Smooth muscle cell (in vitro differentiated cells): ENCODE data around the gene PPP6R2. TPM values are rescaled to one million over a fixed set of nuclear protein-coding genes. Genes with fewer than 3 reads are reported as not detected.

Experiments
- DNase-seq: peaks from one replicate; lab custom pipeline; 2025; ENCODE audit not compliant: unreplicated experiment; lab: John Stamatoyannopoulos, UW
- H2AFZ ChIP-seq: fragments of 200-600 bp; sonication (generic); 2 replicates; pipeline ENCODE4 v1.6.0; 2016; ENCODE audit warnings: antibody characterized with exemption, low read depth, mild to moderate bottlenecking
- H3F3A ChIP-seq: fragments of 200-600 bp; sonication (generic); 2 replicates; pipeline ENCODE4 v1.6.0; 2017; ENCODE audit warnings: antibody characterized with exemption, low read depth
- H3K27ac ChIP-seq: fragments of 200-600 bp; sonication (generic); 2 replicates; pipeline ENCODE4 v1.5.1; 2016; ENCODE audit warnings: low read depth, mild to moderate bottlenecking
- H3K27me3 ChIP-seq: fragments of 200-600 bp; sonication (generic); 2 replicates; pipeline ENCODE4 v1.6.1; 2016; ENCODE audit warnings: low read depth, mild to moderate bottlenecking
- H3K36me3 ChIP-seq: fragments of 200-600 bp; sonication (generic); 2 replicates; pipeline ENCODE4 v1.5.1; 2016; ENCODE audit warnings: low read depth
- H3K4me1 ChIP-seq: fragments of 200-600 bp; sonication (generic); 2 replicates; pipeline ENCODE4 v1.5.1; 2016; ENCODE audit warnings: low read depth
- H3K4me2 ChIP-seq: fragments of 200-600 bp; sonication (generic); 2 replicates; pipeline ENCODE4 v1.6.0; 2016; ENCODE audit warnings: mild to moderate bottlenecking
- H3K4me3 ChIP-seq: fragments of 200-600 bp; sonication (generic); 2 replicates; pipeline ENCODE4 v1.5.1; 2016; ENCODE audit warnings: mild to moderate bottlenecking
- H3K79me2 ChIP-seq: fragments of 200-600 bp; sonication (generic); 2 replicates; pipeline ENCODE4 v1.6.0; 2016; ENCODE audit warnings: low read depth, mild to moderate bottlenecking
- H3K9ac ChIP-seq: fragments of 200-600 bp; sonication (generic); 2 replicates; pipeline ENCODE4 v1.6.0; 2016; ENCODE audit warnings: low read depth
- H3K9me3 ChIP-seq: fragments of 200-600 bp; sonication (generic); replicated peaks from 2 replicates; pipeline ENCODE4 v1.5.1; 2016; ENCODE audit warnings: low read depth
- H4K20me1 ChIP-seq: fragments of 200-600 bp; sonication (generic); 2 replicates; pipeline ENCODE4 v1.6.0; 2016; ENCODE audit warnings: low read depth
- WGBS: methylation state at CpG from one replicate; pipeline ENCODE4 v1.1.7; 2016; ENCODE audit warnings: low lambda C conversion rate; 5-methylcytosine and 5-hydroxymethylcytosine counted together
- polyA plus RNA-seq: library from polyadenylated mRNA; unstranded; fragments of >200 nt; fragmentation: Nextera tagmentation; extraction: Ambion mirVana; gene quantifications from 2 replicates; pipeline ENCODE4 v1.2.1, GENCODE V29; 2016
- total RNA-seq: library from RNA; depleted of rRNA; stranded (reverse); fragments of >200 nt; gene quantifications from 2 replicates; pipeline ENCODE4 v1.2.3, GENCODE V29; 2014
- TF ChIP-seq, protein P1 (sequence below): fragments of 200-600 bp; sonication (generic); IDR thresholded peaks from 2 replicates; pipeline ENCODE4 v1.5.1; 2017; ENCODE audit warnings: borderline replicate concordance, mild to moderate bottlenecking, antibody characterized with exemption; ENCODE audit not compliant: insufficient read depth, poor library complexity, severe bottlenecking

Gene PPP6R2
- total and polyA plus RNA-seq, 2 experiments from 2014 or later: 24.6 to 36.3 TPM

DNA sequence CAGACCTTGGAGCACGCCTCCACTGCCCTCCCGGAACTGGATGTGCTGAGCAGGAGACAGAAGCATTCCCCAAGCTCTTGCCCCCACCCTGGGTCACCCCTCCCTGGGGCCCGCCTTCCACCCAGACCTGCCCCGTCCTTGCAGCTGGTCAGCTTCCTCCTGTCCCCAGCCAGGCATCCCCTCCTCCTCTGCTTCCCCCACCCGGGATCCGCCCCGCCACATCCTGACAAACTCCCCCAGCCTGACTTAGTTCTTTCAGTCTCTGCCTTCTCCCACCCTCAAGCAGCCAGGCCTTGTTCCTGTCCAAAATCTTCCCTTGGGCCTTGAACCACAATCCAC is 34.6 kb upstream of the PPP6R2 start:
- DNase-seq: peak; percentile 35
- peaks cover 34% of the 10 kb centered on the region for H3K79me2 ChIP-seq
- peaks cover 20% of the 10 kb centered on the region for H3K4me1 ChIP-seq
- WGBS: 6% methylated on average over 2 of the region's 7 CpGs
- no peaks in the 10 kb centered on the region for H3K27me3 ChIP-seq
- H3F3A ChIP-seq: peaks cover 25% of the 10 kb centered on the region
- peak overlapping the region; percentile 76 for H3K27ac ChIP-seq
- H3K4me2 ChIP-seq: peak overlapping the region; percentile 64
- no peak overlapping the region for H3K9ac ChIP-seq
- peaks cover 17% of the 10 kb centered on the region for H4K20me1 ChIP-seq
- no peaks in the 10 kb centered on the region for H3K36me3 ChIP-seq
- H3K9me3 ChIP-seq: no peaks in the 10 kb centered on the region
- no peak overlapping the region for H2AFZ ChIP-seq
- TF ChIP-seq, protein P1, sequence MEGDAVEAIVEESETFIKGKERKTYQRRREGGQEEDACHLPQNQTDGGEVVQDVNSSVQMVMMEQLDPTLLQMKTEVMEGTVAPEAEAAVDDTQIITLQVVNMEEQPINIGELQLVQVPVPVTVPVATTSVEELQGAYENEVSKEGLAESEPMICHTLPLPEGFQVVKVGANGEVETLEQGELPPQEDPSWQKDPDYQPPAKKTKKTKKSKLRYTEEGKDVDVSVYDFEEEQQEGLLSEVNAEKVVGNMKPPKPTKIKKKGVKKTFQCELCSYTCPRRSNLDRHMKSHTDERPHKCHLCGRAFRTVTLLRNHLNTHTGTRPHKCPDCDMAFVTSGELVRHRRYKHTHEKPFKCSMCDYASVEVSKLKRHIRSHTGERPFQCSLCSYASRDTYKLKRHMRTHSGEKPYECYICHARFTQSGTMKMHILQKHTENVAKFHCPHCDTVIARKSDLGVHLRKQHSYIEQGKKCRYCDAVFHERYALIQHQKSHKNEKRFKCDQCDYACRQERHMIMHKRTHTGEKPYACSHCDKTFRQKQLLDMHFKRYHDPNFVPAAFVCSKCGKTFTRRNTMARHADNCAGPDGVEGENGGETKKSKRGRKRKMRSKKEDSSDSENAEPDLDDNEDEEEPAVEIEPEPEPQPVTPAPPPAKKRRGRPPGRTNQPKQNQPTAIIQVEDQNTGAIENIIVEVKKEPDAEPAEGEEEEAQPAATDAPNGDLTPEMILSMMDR: no peak
- H3K4me3 ChIP-seq: no peak overlapping the region

DNA sequence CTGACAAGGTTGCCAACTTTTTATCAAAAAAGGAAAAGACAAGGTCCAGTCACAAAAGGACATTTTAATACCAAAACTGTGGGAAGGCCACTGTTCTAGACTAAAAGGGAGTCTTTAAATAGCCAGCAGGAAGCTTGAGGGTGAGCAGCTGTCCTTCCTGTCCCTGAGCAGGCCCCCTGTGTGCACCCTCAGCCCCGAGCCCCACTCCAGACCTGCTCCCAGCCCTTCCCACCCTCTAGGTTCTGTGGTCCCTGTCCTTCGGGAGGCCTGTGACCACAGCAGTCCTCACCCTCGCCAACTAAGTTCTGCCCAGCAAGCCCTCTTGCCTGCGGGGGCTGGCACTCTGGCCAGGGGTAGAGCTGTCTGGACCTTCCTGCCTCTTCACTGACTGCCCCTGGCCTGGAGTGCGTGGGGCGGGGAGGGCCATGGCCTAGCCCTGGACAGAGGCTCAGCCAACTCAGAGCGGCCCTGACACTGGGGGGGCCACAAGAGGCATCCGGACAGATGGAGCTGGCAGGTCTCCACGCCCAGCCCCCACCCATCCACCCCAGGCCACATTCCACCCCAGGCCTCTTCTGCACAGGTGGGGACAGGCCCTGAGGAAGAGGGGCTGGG is 34.0 kb upstream of the PPP6R2 start:
- Histone ChIP-seq H4K20me1 (peaks cover 12% of the 10 kb centered on the region), H3F3A (peaks cover 22% of the 10 kb centered on the region), H3K9ac (no peak overlapping the region), H3K4me2 (peak overlapping the region; percentile 64), H2AFZ (no peak overlapping the region), H3K4me3 (no peak overlapping the region), H3K9me3 (no peaks in the 10 kb centered on the region), H3K4me1 (peaks cover 15% of the 10 kb centered on the region), H3K27me3 (no peaks in the 10 kb centered on the region), H3K36me3 (no peaks in the 10 kb centered on the region), H3K27ac (peak overlapping the region; percentile 76), H3K79me2 (peaks cover 28% of the 10 kb centered on the region)
- TF ChIP-seq, protein P1: no peak
- no peak for DNase-seq
- 71% methylated on average over 6 of the region's 9 CpGs for WGBS

GRCh38 chr22:50309601-50309991 is 33.5 kb upstream of the PPP6R2 start:
- peaks cover 22% of the 10 kb centered on the region for H3F3A ChIP-seq
- no peak overlapping the region for H3K4me3 ChIP-seq
- H3K27me3 ChIP-seq: no peaks in the 10 kb centered on the region
- no peak overlapping the region for H3K27ac ChIP-seq
- WGBS: 89% methylated on average over 7 of the region's 7 CpGs
- no peak overlapping the region for H2AFZ ChIP-seq
- no peak for DNase-seq
- no peaks in the 10 kb centered on the region for H3K36me3 ChIP-seq
- TF ChIP-seq, protein P1: no peak
- no peak overlapping the region for H3K4me2 ChIP-seq
- H4K20me1 ChIP-seq: peaks cover 8% of the 10 kb centered on the region
- peaks cover 23% of the 10 kb centered on the region for H3K79me2 ChIP-seq
- no peak overlapping the region for H3K9ac ChIP-seq
- no peaks in the 10 kb centered on the region for H3K9me3 ChIP-seq
- H3K4me1 ChIP-seq: peaks cover 11% of the 10 kb centered on the region

GRCh38 chr22:50310031-50310722 is 33.0 kb upstream of the PPP6R2 start:
- 90% methylated on average over 21 of the region's 21 CpGs for WGBS
- H3K9me3 ChIP-seq: no peaks in the 10 kb centered on the region
- no peak overlapping the region for H3K27ac ChIP-seq
- H4K20me1 ChIP-seq: peaks cover 2% of the 10 kb centered on the region
- no peaks in the 10 kb centered on the region for H3K36me3 ChIP-seq
- H3K4me1 ChIP-seq: peaks cover 5% of the 10 kb centered on the region
- H3K79me2 ChIP-seq: peaks cover 17% of the 10 kb centered on the region
- H3K27me3 ChIP-seq: no peaks in the 10 kb centered on the region
- TF ChIP-seq, protein P1: no peak
- DNase-seq: no peak
- peaks cover 18% of the 10 kb centered on the region for H3F3A ChIP-seq
- H2AFZ ChIP-seq: no peak overlapping the region
- no peak overlapping the region for H3K9ac ChIP-seq
- no peak overlapping the region for H3K4me2 ChIP-seq
- H3K4me3 ChIP-seq: no peak overlapping the region
